ENCODE results near the gene CFAP221.

GRCh38 chr2:119671752-119672151 is 127.5 kb downstream of the CFAP221 start:
- TF ChIP-seq POLR2AphosphoS5 (IDR thresholded peaks at IDR 0.05; ENCODE audit: low read depth, low read length) (no peak), TAF1 (IDR thresholded peaks at IDR 0.05; ENCODE audit: borderline replicate concordance, insufficient read depth, low read length) (no peak), SIN3A (IDR thresholded peaks at IDR 0.05; ENCODE audit: borderline replicate concordance, insufficient read depth, low read length) (no peak), REST (IDR thresholded peaks at IDR 0.05; ENCODE audit: insufficient read depth in 1 of 2, low read depth in 2 of 2, low read length in 2 of 2) (no peak)

Data from PFSK-1 (cell line).